GM12878 (cell line): ENCODE measurements around the gene NRP1.

Experiments used
- PAX8 ChIP-seq: fragments of 450-650 bp; IDR thresholded peaks from 2 replicates; pipeline ENCODE4 v1.6.1; 2017; ENCODE audit warnings: mild to moderate bottlenecking, moderate library complexity
- POLR2A ChIP-seq: IDR thresholded peaks from 2 replicates; pipeline ENCODE4 v1.6.1; 2011; ENCODE audit warnings: low read depth, mild to moderate bottlenecking, low read length
- POLR2AphosphoS5 ChIP-seq: IDR thresholded peaks from 2 replicates; pipeline ENCODE4 v1.6.1; 2011; ENCODE audit warnings: mild to moderate bottlenecking, low read length, inconsistent platforms
- RAD21 ChIP-seq: IDR thresholded peaks from 2 replicates; pipeline ENCODE4 v1.6.1; 2011; ENCODE audit warnings: mild to moderate bottlenecking, low read depth, low read length, moderate library complexity; ENCODE audit not compliant: insufficient read depth

DNA sequence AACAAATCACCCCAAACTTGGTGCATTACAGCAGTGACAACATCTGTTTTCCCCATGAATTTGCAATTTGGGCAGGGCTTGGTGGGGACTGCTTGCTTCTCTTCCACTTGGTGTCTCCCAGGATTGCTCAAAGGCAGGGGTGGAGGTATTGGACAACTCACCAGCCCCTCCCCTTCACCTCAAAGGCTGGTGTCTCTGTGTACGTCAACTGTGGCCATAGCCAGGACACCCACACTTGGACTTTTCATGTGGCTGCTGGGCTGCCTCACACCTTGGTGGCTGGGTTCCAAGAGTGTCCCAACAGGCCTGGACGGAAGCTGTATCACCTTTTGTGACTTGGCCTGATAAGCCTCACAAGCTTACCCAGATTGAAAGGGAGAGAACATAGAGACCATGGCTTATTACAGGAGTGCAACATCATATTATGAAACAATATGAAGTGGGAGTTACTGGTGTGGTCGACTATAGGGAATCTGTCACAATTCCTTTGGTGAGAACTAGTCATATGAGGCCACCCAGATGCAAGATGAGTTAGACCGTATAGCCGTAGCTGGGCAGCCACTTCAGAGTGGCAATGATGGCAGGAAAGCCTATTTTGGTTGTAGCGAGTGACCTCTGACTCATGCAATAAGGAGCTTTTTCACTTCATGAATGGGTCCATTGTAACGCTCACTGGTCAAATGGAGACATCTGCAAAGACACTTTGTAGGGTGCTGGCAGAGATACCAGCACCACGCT lies 188.8 kb downstream of the NRP1 start:
- TF ChIP-seq POLR2AphosphoS5, result no peak
- no peak for TF ChIP-seq POLR2A
- no peak for TF ChIP-seq PAX8
- TF ChIP-seq RAD21, result no peak
